Amniotic stem cell (primary cell): ENCODE measurements around the gene RCOR3.
"Not testable (repeated sequence)": the region's sequence is repeated elsewhere in the genome, so short reads cannot be mapped to it uniquely, and the experiment has no call there.

Experiments used
- DNase-seq: peaks from one replicate; lab custom pipeline; 2025; lab: John Stamatoyannopoulos, UW

The RCOR3 gene

GRCh38 chr1:211260141-211261107 is 1.3 kb downstream of the RCOR3 start:
- peak; percentile 71 for DNase-seq

DNA sequence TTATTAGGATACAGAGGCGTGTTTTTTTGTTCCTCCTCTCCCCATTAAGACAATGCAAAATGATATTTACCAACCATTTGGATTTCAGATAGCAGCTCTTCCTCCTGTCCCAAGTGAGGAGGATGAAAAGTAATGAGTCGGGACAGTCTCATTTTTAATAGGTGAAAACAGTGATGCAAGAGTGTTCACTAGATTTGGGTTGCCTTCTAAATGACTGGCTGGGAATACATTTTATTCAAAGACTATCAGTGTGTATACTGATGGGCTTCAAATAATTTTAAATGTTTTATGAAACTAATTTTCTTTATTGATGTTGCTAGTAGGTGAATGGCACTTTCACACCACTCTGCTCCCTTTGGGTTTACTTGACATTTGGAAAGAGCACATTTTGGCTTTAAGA is 2.1 kb downstream of the RCOR3 start:
- no peak for DNase-seq

DNA sequence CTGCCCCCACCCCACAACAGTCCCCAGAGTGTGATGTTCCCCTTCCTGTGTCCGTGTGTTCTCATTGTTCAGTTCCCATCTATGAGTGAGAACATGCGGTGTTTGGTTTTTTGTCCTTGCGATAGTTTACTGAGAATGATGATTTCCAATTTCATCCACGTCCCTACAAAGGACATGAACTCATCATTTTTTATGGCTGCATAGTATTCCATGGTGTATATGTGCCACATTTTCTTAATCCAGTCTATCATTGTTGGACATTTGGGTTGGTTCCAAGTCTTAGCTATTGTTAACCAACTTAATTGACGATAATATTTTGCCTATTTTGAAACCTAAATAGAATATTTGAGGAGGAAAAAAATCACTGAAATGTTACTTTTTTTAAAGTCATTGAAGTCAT is 3.9 kb downstream of the RCOR3 start:
- not testable (repeated sequence) for DNase-seq

GRCh38 chr1:211267204-211267857 is 8.2 kb downstream of the RCOR3 start:
- no peak for DNase-seq

DNA sequence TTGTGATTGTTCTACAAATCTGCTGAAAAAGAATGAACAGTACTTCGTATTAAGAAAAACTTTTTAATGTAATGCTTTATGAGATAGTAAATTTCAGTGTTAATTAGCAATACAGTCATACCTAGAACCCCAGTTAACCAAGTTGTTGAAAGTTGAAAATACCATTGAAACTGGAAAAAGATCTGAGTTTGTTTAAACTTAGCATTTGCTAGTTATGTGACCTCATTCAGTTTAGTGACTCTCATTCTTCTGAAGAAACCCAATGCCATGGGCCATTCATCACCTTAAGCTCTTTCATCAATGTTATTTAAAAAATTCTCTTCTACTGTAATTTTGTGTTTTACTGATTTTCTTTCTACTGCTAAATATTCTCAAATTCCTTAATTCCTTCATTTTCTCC is 20.2 kb downstream of the RCOR3 start:
- DNase-seq = no peak

- no peak for DNase-seq
These were observed 21.7 kb downstream of the RCOR3 start for GRCh38 chr1:211280910-211281309.

GRCh38 chr1:211281320-211282022 is 22.3 kb downstream of the RCOR3 start:
- no peak for DNase-seq

DNA sequence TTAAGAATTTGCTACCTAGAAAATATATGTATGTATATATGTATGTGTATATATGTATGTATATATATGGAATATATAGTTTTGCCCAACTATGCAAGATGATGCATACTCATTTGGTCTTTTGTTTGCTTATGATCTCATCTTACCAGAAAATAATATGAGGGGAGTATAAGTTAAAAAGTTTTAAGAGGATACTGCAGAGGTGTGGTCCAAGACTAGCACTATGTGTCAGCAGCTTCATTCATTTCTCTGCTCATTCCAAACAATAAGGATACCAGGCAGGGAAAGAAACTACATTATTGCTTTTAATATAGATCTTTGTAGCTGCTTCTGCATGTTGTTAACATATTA is 22.8 kb downstream of the RCOR3 start:
- no peak for DNase-seq

GRCh38 chr1:211285196-211285595 is 26.0 kb downstream of the RCOR3 start:
- no peak for DNase-seq

DNA sequence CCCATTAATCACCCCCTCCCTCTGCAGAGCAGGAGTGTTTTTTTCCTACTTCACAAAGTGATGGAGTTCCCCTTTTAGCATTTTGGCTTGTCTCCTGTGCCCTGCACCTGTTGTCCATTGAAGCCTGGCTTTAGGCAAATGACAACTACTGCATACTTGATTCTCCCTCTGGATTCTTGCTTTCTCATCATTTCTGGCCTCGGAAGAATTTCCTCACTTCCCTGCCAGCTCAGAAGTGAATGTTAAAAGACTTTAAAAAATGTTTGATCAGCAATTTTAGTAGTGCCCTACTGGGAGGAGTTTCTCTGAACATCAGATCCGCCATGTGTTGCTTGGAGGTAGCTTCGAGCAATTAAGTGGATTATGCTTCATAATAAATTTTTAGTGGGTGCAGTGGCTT is 28.1 kb downstream of the RCOR3 start:
- no peak for DNase-seq

DNA sequence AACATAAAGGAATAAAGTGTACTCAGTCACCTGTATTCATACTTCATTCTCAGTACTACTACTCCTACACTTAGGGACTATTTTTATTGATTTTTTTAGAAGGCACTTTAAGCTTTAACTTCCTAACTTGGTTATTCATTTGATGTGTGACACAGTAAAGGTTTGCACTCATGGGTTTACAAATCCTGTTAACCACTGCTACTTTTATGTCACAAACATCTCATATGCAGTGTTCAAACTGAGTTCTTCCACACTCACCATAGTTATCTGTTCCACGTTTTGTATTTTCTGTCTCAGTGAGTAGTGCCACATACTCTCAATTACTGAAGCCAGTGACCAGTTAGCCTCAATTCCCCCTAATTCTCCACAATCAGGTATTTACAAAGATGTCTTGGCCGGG is 33.2 kb downstream of the RCOR3 start:
- no peak for DNase-seq

GRCh38 chr1:211296396-211296795 is 37.2 kb downstream of the RCOR3 start:
- no peak for DNase-seq

DNA sequence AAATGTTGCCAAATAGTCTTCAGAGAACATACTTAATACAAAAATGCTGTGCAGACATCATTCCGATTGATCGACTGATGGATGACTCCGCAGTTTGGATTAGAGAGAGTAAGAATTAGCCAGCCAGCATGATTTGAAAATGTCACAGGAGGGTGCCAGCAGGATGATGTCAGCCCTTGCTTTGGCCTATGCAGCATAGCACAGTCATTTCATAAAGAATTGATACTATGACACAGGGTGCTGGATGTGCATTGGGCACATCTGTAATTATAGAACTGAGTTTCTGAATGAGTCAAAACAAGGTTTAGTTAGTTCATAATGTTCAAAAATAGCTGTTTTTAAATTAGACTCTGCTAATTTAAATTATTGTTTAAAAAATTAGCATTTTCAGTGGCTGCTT is 45.9 kb downstream of the RCOR3 start:
- DNase-seq = peak; percentile 32

- no peak for DNase-seq
These were observed 50.5 kb downstream of the RCOR3 start for GRCh38 chr1:211309617-211310016.

DNA sequence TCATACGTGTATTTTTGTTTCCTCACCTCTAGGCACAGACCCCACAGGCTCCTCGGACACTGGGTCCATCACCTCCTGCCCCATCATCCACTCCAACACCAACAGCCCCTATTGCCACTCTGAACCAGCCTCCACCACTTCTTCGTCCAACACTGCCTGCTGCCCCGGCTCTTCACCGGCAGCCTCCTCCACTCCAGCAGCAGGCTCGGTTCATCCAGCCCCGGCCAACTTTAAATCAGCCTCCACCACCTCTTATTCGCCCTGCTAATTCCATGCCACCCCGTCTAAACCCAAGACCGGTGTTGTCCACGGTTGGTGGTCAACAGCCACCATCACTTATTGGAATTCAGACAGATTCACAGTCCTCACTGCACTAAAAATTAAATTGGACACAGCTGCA is 54.2 kb downstream of the RCOR3 start:
- DNase-seq = no peak

GRCh38 chr1:211318576-211319280 is 59.6 kb downstream of the RCOR3 start:
- DNase-seq = no peak

GRCh38 chr1:211319892-211320291 is 60.7 kb downstream of the RCOR3 start:
- no peak for DNase-seq

- no peak for DNase-seq
These were observed 61.8 kb downstream of the RCOR3 start for GRCh38 chr1:211320980-211321379.

DNA sequence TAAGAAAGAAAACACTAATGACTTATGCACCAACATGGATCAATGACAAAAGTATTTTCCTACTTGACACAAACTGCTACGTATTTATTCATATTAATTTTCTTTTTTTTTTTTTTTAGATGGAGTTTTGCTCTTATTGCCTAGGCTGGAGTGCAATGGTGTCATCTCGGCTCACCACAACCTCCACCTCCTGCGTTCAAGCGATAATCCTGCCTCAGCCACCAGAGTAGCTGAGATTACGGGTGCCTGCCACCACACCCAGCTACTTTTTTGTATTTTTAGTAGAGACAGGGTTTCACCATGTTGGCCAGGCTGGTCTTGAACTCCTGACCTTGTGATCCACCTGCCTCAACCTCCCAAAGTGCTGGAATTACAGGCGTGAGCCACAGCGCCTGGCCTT is 62.5 kb downstream of the RCOR3 start:
- DNase-seq = not testable (repeated sequence)

DNA sequence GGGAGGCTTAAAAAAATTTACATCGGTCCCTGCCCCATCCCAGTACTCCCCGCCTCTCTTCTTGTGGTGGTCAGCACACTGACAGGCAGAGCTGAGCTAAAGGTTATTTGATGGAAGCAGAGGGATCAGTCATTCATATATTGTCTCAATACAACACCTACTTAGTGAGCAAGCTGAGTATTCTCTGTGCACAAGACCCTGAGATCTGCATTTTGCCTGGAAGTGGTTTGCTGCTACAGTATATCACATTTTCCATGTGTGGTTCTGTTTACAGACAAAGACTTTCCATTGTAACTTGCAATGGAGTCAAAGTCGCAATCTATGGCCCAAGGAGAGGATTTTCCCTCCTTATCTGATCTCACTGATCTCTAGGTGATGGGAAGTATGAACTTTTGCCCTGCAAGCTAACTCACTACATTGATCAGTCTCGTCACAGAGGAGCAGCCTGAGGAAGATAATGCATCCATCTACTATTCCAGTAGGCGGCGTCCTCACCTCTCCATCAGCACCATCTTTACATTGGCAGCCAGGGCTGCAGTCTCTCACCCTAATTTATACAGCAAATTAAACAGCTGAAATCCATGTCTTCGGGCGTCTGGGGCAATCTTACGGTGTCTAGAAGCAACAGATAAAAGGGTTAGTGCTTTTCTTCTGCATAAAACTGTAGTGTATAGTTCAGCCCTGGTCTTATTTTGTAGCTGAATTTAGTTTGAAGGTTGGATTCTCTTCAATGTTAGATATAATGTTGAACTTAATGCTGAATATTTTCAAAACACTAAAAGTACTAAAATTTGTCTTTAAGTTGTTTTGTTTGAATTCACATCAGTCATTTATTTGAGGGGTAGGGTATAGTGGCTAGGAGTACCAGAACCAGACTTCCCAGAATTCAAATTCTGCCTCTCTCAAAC is 64.2 kb downstream of the RCOR3 start:
- DNase-seq = peak; percentile 41
